ENCODE results near the gene ZNF766.
A peak's percentile ranks its signal among the peaks of the same experiment; 100 is the strongest.
"Not testable (repeated sequence)": the region's sequence is repeated elsewhere in the genome, so short reads cannot be mapped to it uniquely, and the experiment has no call there.

ZNF766 gene

GRCh38 chr19:52277471-52277870, 8.1 kb downstream of the ZNF766 start:
- DNase-seq: no peak

GRCh38 chr19:52286256-52286655, 16.9 kb downstream of the ZNF766 start:
- DNase-seq: no peak

GRCh38 chr19:52291781-52292180, 22.4 kb downstream of the ZNF766 start:
- DNase-seq: no peak

- not testable (repeated sequence) for DNase-seq
These were observed 23.6 kb downstream of the ZNF766 start for GRCh38 chr19:52292946-52293345.

- DNase-seq: peak; percentile 10
These were observed 27.0 kb downstream of the ZNF766 start for GRCh38 chr19:52296400-52296772.

GRCh38 chr19:52296773-52297600, 27.6 kb downstream of the ZNF766 start, which contains the start of gene ZNF480:
ZNF480 (plus strand) TSS chr19:52297169; CDS start chr19:52300413, 3,244 bp downstream.
- peak; percentile 78 for DNase-seq

GRCh38 chr19:52297601-52298364, 28.4 kb downstream of the ZNF766 start:
- no peak for DNase-seq

GRCh38 chr19:52307275-52307674, 37.9 kb downstream of the ZNF766 start:
- no peak for DNase-seq

GRCh38 chr19:52322429-52322828, 53.0 kb downstream of the ZNF766 start:
- DNase-seq: no peak

GRCh38 chr19:52331757-52332156, 62.4 kb downstream of the ZNF766 start:
- no peak for DNase-seq

- no peak for DNase-seq
These were observed 66.4 kb downstream of the ZNF766 start for GRCh38 chr19:52335768-52336116.

- peak; percentile 79 for DNase-seq
These were observed 66.9 kb downstream of the ZNF766 start, which contains the start of gene ZNF610 for GRCh38 chr19:52336117-52336790. ZNF610 (plus strand) TSS chr19:52336243; CDS start chr19:52349173, 12,930 bp downstream.

- no peak for DNase-seq
These were observed 67.5 kb downstream of the ZNF766 start for GRCh38 chr19:52336791-52337381.

GRCh38 chr19:52339022-52339421, 69.6 kb downstream of the ZNF766 start:
- DNase-seq: not testable (repeated sequence)

GRCh38 chr19:52343548-52343947, 74.2 kb downstream of the ZNF766 start:
- DNase-seq: peak; percentile 52

- DNase-seq: no peak
These were observed 75.8 kb downstream of the ZNF766 start for GRCh38 chr19:52345162-52345561.

Data from CD4-positive, alpha-beta T cell treated with Interleukin-4 for 4 hours (primary cell).